ENCODE results near the gene GIMAP2. TPM values are rescaled to one million over a fixed set of nuclear protein-coding genes. Genes with fewer than 3 reads are reported as not detected.

The GIMAP2 gene
- total and polyA plus RNA-seq, 2 of the 13 experiments (the other 11 are each of a cell fraction or from before 2014, with no cell fraction given), result 0.49 to 1.4 TPM

DNA sequence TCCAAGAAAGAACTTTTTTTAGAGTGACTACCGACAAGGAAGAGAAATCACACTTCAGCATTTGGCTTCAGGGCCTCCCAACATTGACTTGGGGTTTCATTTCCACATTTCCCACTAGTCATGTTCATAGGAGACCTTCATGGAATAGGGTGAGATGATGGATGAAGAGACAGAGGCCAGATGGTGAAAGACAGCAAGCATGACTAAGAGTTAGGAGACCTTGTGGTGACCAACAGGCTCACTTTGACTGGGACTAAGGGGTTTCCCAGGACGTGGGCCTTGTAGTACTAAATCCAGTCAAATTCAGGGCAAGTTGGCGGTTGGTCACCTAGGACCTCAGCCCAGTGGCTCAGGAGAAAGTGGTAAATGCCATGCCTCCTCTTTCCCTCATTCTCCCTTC lies 48.7 kb downstream of the GIMAP2 start:
- Histone ChIP-seq H3K4me2 (ENCODE audit: low read depth, low read length) (no peak overlapping the region), H3K9me3 (ENCODE audit: low read length) (no peaks in the 10 kb centered on the region), H3K36me3 (replicated peaks in 1 of 2; ENCODE audit: control insufficient read depth in 1 of 2, insufficient read depth in 2 of 2, low read length in 2 of 2) (no peaks in the 10 kb centered on the region), H3K9ac (ENCODE audit: insufficient read depth, low read depth, low read length) (no peak overlapping the region), H3K4me1 (ENCODE audit: insufficient read depth, low read length) (no peaks in the 10 kb centered on the region), H2AFZ (ENCODE audit: low read length) (no peak overlapping the region), H3K79me2 (ENCODE audit: insufficient read depth, low read length) (no peaks in the 10 kb centered on the region), H3K27ac (ENCODE audit: extremely low read length, insufficient read depth, low read length) (no peak overlapping the region), H4K20me1 (ENCODE audit: insufficient read depth, low read length) (no peaks in the 10 kb centered on the region), H3K4me3 (replicated peaks in 1 of 3; ENCODE audit: insufficient read depth in 1 of 3, low read depth in 2 of 3, low read length in 3 of 3) (no peak overlapping the region), H3K27me3 (ENCODE audit: control insufficient read depth in 1 of 2, insufficient read depth in 2 of 2, low read length in 2 of 2) (peaks cover 0 to 10% of the 10 kb centered on the region in 2 experiments; a peak in 1 of 5 replicates)
- FAIRE-seq, result no peak
- WGBS (ENCODE audit: low lambda C conversion rate), result 14% methylated on average over 3 of the region's 3 CpGs
- no TSS peak for BruUV-seq (replicated peaks)
- ChIA-PET CTCF (ENCODE audit: low intra/inter-chr PET ratio, low total read pairs) (no interaction called here), POLR2A (no interaction called here)
- ATAC-seq, result no peak
- in situ Hi-C loops (cut with HindIII; ENCODE audit: extremely low pct_ligation_motif_present, low pct_unique_long_range_greater_than_20kb), result no loop called here
- no peak for DNase-seq (ENCODE audit: low spot score)
- TF ChIP-seq ZFY (CRISPR knock-in tag; IDR thresholded peaks at IDR 0.05), result no peak
- TF ChIP-seq MIER2 (CRISPR knock-in tag; IDR thresholded peaks at IDR 0.05), result no peak
- TF ChIP-seq JUN (CRISPR knock-in tag; IDR thresholded peaks at IDR 0.05), result no peak
- TF ChIP-seq ZFP41 (CRISPR knock-in tag; IDR thresholded peaks at IDR 0.05; ENCODE audit: borderline replicate concordance), result no peak
- TF ChIP-seq HOXD1 (CRISPR knock-in tag; IDR thresholded peaks at IDR 0.05), result no peak
- no peak for TF ChIP-seq ZNF44 (CRISPR knock-in tag; IDR thresholded peaks at IDR 0.05)
- intact Hi-C loops (cut with micrococcal nuclease; ENCODE audit: unreplicated experiment), result no loop called here

DNA sequence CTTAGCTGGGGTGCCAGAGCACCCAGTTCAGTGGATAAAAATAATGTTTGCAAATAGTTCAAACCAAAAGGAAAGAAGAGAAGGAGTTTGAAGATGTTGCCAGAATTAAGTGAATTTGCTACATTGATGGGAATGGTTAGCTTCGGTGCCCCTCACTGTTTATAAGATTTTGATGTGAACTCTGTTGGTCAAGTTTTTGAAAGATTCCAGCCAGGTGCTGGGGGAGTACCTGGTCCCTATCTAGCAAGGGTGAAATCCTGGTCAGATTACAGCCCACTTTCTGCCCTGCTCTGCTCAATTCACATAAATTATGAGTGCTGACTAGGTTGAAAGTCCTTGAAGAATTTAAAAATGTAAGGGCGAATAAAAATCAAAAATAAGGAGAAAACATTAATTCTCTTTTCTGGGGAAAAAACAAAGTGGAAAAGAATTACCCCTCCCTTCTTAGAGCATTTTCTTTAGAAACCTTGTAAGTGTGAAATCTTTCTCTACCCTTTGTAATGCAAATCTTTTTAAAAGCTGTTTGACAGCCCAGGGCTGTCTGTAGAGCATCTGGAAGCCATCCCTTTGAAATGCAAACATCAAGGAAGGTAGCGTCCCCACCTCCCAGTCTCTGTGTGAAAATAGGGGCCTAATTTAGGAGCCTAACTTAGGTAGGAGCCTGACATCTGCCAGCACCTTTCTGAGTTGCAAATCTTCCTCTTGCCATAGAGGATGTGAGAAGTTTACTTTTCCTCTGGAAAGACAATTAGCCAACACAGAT lies 50.3 kb downstream of the GIMAP2 start:
- ATAC-seq (no peak), FAIRE-seq (no peak), DNase-seq (ENCODE audit: low spot score) (no peak)
- Histone ChIP-seq H3K36me3 (replicated peaks in 1 of 2; ENCODE audit: control insufficient read depth in 1 of 2, insufficient read depth in 2 of 2, low read length in 2 of 2) (no peaks in the 10 kb centered on the region), H3K9me3 (ENCODE audit: low read length) (no peaks in the 10 kb centered on the region), H3K79me2 (ENCODE audit: insufficient read depth, low read length) (no peaks in the 10 kb centered on the region), H3K4me2 (ENCODE audit: low read depth, low read length) (no peak overlapping the region), H2AFZ (ENCODE audit: low read length) (no peak overlapping the region), H4K20me1 (ENCODE audit: insufficient read depth, low read length) (no peaks in the 10 kb centered on the region), H3K27ac (ENCODE audit: extremely low read length, insufficient read depth, low read length) (no peak overlapping the region), H3K4me1 (ENCODE audit: insufficient read depth, low read length) (no peaks in the 10 kb centered on the region), H3K9ac (ENCODE audit: insufficient read depth, low read depth, low read length) (no peak overlapping the region), H3K27me3 (ENCODE audit: control insufficient read depth in 1 of 2, insufficient read depth in 2 of 2, low read length in 2 of 2) (peaks cover 1 to 10% of the 10 kb centered on the region in 2 experiments; a peak in 1 of 5 replicates), H3K4me3 (replicated peaks in 1 of 3; ENCODE audit: insufficient read depth in 1 of 3, low read depth in 2 of 3, low read length in 3 of 3) (no peak overlapping the region)
- BruUV-seq (replicated peaks), result no TSS peak
- CTCF ChIA-PET (ENCODE audit: low intra/inter-chr PET ratio, low total read pairs), result no interaction called here
- WGBS (ENCODE audit: low lambda C conversion rate), result 14% methylated on average over 3 of the region's 3 CpGs
- in situ Hi-C loops (cut with HindIII; ENCODE audit: extremely low pct_ligation_motif_present, low pct_unique_long_range_greater_than_20kb) (no loop called here), intact Hi-C loops (cut with micrococcal nuclease; ENCODE audit: unreplicated experiment) (no loop called here)
- POLR2A ChIA-PET, result no interaction called here
- TF ChIP-seq TP53 (CRISPR knock-in tag; conservative IDR thresholded peaks at IDR 0.05), result no peak
- TF ChIP-seq, protein P1, sequence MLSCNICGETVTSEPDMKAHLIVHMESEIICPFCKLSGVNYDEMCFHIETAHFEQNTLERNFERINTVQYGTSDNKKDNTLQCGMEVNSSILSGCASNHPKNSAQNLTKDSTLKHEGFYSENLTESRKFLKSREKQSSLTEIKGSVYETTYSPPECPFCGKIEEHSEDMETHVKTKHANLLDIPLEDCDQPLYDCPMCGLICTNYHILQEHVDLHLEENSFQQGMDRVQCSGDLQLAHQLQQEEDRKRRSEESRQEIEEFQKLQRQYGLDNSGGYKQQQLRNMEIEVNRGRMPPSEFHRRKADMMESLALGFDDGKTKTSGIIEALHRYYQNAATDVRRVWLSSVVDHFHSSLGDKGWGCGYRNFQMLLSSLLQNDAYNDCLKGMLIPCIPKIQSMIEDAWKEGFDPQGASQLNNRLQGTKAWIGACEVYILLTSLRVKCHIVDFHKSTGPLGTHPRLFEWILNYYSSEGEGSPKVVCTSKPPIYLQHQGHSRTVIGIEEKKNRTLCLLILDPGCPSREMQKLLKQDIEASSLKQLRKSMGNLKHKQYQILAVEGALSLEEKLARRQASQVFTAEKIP (CRISPR knock-in tag; IDR thresholded peaks at IDR 0.05; ENCODE audit: borderline replicate concordance), result no peak
- TF ChIP-seq, protein P2, sequence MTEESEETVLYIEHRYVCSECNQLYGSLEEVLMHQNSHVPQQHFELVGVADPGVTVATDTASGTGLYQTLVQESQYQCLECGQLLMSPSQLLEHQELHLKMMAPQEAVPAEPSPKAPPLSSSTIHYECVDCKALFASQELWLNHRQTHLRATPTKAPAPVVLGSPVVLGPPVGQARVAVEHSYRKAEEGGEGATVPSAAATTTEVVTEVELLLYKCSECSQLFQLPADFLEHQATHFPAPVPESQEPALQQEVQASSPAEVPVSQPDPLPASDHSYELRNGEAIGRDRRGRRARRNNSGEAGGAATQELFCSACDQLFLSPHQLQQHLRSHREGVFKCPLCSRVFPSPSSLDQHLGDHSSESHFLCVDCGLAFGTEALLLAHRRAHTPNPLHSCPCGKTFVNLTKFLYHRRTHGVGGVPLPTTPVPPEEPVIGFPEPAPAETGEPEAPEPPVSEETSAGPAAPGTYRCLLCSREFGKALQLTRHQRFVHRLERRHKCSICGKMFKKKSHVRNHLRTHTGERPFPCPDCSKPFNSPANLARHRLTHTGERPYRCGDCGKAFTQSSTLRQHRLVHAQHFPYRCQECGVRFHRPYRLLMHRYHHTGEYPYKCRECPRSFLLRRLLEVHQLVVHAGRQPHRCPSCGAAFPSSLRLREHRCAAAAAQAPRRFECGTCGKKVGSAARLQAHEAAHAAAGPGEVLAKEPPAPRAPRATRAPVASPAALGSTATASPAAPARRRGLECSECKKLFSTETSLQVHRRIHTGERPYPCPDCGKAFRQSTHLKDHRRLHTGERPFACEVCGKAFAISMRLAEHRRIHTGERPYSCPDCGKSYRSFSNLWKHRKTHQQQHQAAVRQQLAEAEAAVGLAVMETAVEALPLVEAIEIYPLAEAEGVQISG (CRISPR knock-in tag; IDR thresholded peaks at IDR 0.05), result no peak
- no peak for TF ChIP-seq KLF9 (CRISPR knock-in tag; IDR thresholded peaks at IDR 0.05; ENCODE audit: low read depth)
- TF ChIP-seq ZNF703 (CRISPR knock-in tag; IDR thresholded peaks at IDR 0.05; ENCODE audit: borderline replicate concordance), result no peak
- TF ChIP-seq ZBTB8A (CRISPR knock-in tag; IDR thresholded peaks at IDR 0.05; ENCODE audit: borderline replicate concordance, low read depth), result no peak
- TF ChIP-seq HOXA5 (CRISPR knock-in tag; IDR thresholded peaks at IDR 0.05), result no peak
- no peak for TF ChIP-seq ZNF563 (CRISPR knock-in tag; IDR thresholded peaks at IDR 0.05)
